Muscle of leg (tissue), 11 donors: ENCODE measurements around the gene NES. TPM values are rescaled to one million over a fixed set of nuclear protein-coding genes. Genes with fewer than 3 reads are reported as not detected.
"Not testable (repeated sequence)": the region's sequence is repeated elsewhere in the genome, so short reads cannot be mapped to it uniquely, and the experiment has no call there.

Experiments
- DNase-seq: peaks from one replicate; pipeline ENCODE4 v3.0.0; 2013
- H3K27ac ChIP-seq: one replicate; pipeline ENCODE4 v1.5.1; 2013; ENCODE audit warnings: mild to moderate bottlenecking, low read length, control low read depth
- H3K27me3 ChIP-seq: one replicate; pipeline ENCODE4 v1.6.1; 2013; ENCODE audit warnings: low read length; ENCODE audit not compliant: control insufficient read depth, insufficient read depth
- H3K36me3 ChIP-seq: one replicate; pipeline ENCODE4 v1.6.1; 2013; ENCODE audit warnings: low read length; ENCODE audit not compliant: control insufficient read depth, insufficient read depth
- H3K4me1 ChIP-seq: one replicate; pipeline ENCODE4 v1.6.1; 2013; ENCODE audit warnings: low read length; ENCODE audit not compliant: control insufficient read depth, insufficient read depth
- H3K4me3 ChIP-seq: one replicate; pipeline ENCODE4 v1.5.1; 2013; ENCODE audit warnings: low read length, control low read depth
- H3K9me3 ChIP-seq: replicated peaks from 2 replicates; pipeline ENCODE4 v1.6.1; 2013; ENCODE audit warnings: low read depth, low read length; ENCODE audit not compliant: control insufficient read depth
- WGBS: methylation state at CpG from one replicate; pipeline ENCODE4 v1.1.5; 2013; ENCODE audit warnings: missing lambda C conversion rate; ENCODE audit not compliant: insufficient coverage; 5-methylcytosine and 5-hydroxymethylcytosine counted together
- polyA plus RNA-seq, 8 donors: library from polyadenylated mRNA; unstranded; fragments of 120-200 nt; gene quantifications; one replicate each; pipeline versions ENCODE4 v1.2.1 to v1.2.3, GENCODE V29; 2013; ENCODE audit warnings: inconsistent platforms in 1 of 8, low replicate concordance in 1 of 8; ENCODE audit not compliant: insufficient read length in 8 of 8, insufficient read depth in 1 of 8
- total RNA-seq: library from RNA; stranded (reverse); fragments of 120-200 nt; gene quantifications from one replicate; pipeline ENCODE4 v1.2.4, GENCODE V29; 2013

NES gene
- total and polyA plus RNA-seq, 9 donors, result 590 to 1,263 (median 856) TPM

DNA sequence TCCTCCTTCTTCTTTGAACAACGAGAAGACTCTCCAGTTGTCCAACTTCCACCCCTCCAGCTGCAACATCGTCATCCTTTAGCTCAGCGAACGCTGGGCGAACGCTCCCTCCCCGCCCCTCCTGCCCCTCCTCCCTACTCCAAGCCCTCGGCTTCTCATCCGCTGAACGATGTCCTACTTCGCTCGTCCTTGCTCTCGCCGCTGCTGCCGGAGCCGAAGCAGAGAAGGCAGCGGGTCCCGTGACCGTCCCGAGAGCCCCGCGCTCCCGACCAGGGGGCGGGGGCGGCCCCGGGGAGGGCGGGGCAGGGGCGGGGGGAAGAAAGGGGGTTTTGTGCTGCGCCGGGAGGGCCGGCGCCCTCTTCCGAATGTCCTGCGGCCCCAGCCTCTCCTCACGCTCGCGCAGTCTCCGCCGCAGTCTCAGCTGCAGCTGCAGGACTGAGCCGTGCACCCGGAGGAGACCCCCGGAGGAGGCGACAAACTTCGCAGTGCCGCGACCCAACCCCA, 35.4 kb downstream of the NES start, which contains the start of gene BCAN:
Gene BCAN (plus strand): TSS at position 357 of the 504 bp plus-strand sequence. CDS start 3,938 bp downstream, outside the sequence.
- peak within 1 kb of the TSS; percentile 30 for H3K4me3 ChIP-seq
- peaks cover 94% of the 10 kb centered on the region for H3K27me3 ChIP-seq
- no peak within 1 kb of the TSS for H3K27ac ChIP-seq
- H3K36me3 ChIP-seq, result no peaks in the 10 kb centered on the region
- H3K9me3 ChIP-seq, result no peaks in the 10 kb centered on the region
- peak; percentile 85 for DNase-seq
- peaks cover 35% of the 10 kb centered on the region for H3K4me1 ChIP-seq
- under 1% methylated on average over 37 of the region's 46 CpGs for WGBS

DNA sequence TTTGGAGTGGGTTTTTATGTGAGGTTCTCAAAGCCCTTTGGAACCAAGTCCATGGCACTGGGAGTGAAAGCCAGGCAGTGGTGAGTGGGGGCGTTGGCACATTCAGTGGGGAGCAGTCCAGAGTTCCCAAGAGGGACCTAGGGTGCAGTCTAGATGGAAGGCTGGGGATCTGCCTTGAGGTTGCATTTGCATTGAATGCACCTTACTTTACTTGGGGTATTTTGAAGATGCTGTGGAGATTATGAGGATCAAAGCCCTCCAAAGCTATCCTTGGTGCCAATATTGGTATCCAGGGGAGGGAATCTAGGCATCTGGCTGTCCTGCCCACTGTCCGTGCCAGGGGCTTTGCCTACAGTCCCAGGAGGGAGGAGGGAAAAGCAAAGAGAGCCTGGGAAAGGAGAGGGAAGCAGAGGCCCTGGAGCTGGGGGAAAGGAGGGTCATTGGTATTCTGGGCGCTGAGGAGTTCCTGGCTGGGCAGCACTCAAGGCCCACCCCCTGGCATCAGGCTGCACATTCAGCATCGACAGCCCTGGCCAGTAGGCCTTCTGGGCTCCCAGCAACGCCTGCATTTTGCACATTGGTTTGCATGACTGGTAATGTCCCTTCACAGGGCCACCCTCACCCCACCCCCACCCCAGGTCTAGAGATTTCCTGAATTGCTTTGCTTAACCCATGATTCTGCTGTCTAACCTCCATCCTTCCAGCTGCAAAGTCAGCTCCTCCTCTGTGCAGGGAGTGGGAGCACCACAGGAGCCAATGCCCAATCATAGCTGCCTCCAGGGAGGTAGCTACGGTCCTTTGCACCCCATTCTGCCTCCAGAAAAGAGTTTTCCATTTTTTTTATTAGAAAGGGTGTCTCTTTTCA, 36.1 kb downstream of the NES start:
- peaks cover 91% of the 10 kb centered on the region for H3K27me3 ChIP-seq
- WGBS, result 32% methylated on average over 3 of the region's 6 CpGs
- H3K4me3 ChIP-seq, result peak overlapping the region; percentile 30

GRCh38 chr1:156639601-156640101, 37.6 kb downstream of the NES start:
- peaks cover 84% of the 10 kb centered on the region for H3K27me3 ChIP-seq
- H3K36me3 ChIP-seq, result no peaks in the 10 kb centered on the region
- H3K27ac ChIP-seq, result no peak overlapping the region
- H3K9me3 ChIP-seq, result no peaks in the 10 kb centered on the region
- DNase-seq, result no peak
- no peak overlapping the region for H3K4me3 ChIP-seq
- H3K4me1 ChIP-seq, result peaks cover 35% of the 10 kb centered on the region
- 41% methylated on average over 6 of the region's 6 CpGs for WGBS

More for the DNA sequence above, 36.1 kb downstream of the NES start:
- Histone ChIP-seq H3K36me3 (no peaks in the 10 kb centered on the region), H3K27ac (no peak overlapping the region), H3K4me1 (peaks cover 35% of the 10 kb centered on the region), H3K9me3 (no peaks in the 10 kb centered on the region)
- DNase-seq, result no peak

DNA sequence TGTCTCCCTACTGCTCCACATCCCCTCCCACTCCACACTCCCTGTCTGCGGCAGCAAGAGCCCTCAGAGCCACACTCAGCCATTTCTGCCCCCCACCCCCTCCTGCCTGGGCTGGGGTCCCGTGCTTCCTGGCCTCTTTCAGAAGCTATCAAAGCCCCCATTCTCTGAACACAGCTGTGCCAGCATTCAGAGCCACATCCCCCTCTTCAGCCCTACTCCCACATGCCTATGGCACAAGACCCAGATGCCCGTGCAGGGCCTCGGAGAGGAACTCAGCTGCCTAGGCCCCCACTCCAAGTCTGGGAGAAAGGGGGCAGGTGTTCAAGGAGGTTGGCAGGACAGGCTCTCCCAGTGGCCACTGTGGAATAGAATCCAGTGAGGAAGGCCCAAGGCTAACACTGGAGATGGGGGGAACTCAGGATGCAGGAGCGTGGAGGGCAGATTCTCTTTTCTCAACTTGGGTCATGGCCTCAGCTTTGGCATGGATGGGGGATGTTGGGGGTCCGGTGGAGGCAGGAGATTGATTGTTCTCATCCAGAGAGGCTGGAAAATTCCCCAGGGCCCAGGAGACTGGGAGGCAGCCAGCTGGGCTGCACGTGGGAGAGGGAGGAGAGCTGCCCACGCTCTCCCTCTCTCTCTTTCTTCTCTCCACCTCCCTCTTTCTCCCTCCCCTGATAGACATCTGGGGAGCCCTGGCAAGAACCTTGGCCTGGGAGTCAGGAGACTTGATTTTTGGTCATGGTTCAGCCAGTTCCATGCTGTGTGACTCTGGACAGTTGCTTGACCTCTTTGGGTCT, 38.8 kb downstream of the NES start:
- H3K9me3 ChIP-seq, result no peaks in the 10 kb centered on the region
- DNase-seq, result no peak
- no peak overlapping the region for H3K27ac ChIP-seq
- WGBS, result 43% methylated on average over 5 of the region's 8 CpGs
- H3K4me1 ChIP-seq, result peaks cover 35% of the 10 kb centered on the region
- H3K27me3 ChIP-seq, result peaks cover 77% of the 10 kb centered on the region
- no peak overlapping the region for H3K4me3 ChIP-seq
- no peaks in the 10 kb centered on the region for H3K36me3 ChIP-seq

- Histone ChIP-seq H3K27me3 (peaks cover 52% of the 10 kb centered on the region), H3K9me3 (no peaks in the 10 kb centered on the region)
- WGBS, result no CpG with 5 or more reads among the region's 3 CpGs
These were observed 44.9 kb downstream of the NES start for GRCh38 chr1:156632355-156632754.

DNA sequence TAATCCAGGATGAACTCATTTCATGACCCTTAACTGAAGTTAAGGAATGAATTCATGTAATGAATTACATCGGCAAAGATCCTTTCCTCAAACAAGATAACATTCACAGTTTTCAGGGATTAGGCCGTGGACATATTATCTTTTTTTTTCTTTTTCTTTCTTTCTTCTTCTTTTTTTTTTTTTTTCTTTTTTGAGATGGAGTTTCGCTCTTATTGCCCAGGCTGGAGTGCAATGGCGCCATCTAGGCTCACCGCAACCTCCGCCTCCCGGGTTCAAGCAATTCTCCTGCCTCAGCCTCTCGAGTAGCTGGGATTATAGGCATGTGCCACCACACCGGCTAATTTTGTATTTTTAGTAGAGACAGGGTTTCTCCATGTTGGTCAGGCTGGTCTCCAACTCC, 46.1 kb downstream of the NES start:
- H3K9me3 ChIP-seq, H3K36me3 ChIP-seq, H3K4me3 ChIP-seq, H3K27ac ChIP-seq, H3K4me1 ChIP-seq, DNase-seq: not testable (repeated sequence)
- peaks cover 51% of the 10 kb centered on the region for H3K27me3 ChIP-seq
- WGBS, result 33% methylated on average over 3 of the region's 9 CpGs

More at GRCh38 chr1:156632355-156632754, 44.9 kb downstream of the NES start:
- no peak overlapping the region for H3K4me3 ChIP-seq
- no peak for DNase-seq
- no peaks in the 10 kb centered on the region for H3K36me3 ChIP-seq
- H3K4me1 ChIP-seq, result no peaks in the 10 kb centered on the region
- H3K27ac ChIP-seq, result no peak overlapping the region

DNA sequence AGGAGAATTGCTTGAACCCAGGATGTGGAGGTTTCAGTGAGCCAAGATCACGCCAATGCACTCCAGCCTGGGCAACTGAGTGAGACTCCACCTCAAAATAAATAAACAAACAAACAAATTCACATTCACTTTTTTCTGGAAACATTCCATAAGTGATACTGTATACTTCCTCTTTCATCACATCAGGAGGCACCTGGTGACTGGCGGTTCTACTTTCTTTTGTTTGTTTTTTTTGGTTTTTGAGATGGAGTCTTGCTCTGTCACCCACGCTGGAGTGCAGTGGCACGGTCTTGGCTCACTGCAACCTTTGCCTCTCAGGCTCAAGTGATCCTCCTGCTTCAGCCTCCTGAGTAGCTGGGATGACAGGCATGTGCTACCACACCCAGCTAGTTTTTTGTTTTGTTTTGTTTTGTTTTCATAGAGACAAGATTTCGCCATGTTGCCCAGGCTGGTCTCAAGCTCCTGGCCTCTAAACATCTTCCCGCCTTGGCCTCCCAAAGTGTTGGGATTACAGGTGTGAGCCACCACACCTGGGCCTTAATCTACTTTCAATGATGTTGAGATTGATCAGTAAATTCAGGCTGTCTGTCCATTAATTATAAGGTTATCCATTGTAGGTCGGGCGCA, 47.3 kb downstream of the NES start:
- H3K36me3 ChIP-seq, result no peaks in the 10 kb centered on the region
- peaks cover 11% of the 10 kb centered on the region for H3K4me1 ChIP-seq
- WGBS, result 60% methylated on average over 3 of the region's 8 CpGs
- H3K27me3 ChIP-seq, result peaks cover 55% of the 10 kb centered on the region
- no peak overlapping the region for H3K27ac ChIP-seq
- DNase-seq, result no peak
- H3K4me3 ChIP-seq, result no peak overlapping the region
- H3K9me3 ChIP-seq, result no peaks in the 10 kb centered on the region

- no peak overlapping the region for H3K27ac ChIP-seq
- peaks cover 20% of the 10 kb centered on the region for H3K4me1 ChIP-seq
- no CpG with 5 or more reads among the region's 2 CpGs for WGBS
- no peaks in the 10 kb centered on the region for H3K9me3 ChIP-seq
- H3K36me3 ChIP-seq, result no peaks in the 10 kb centered on the region
- H3K27me3 ChIP-seq, result peaks cover 66% of the 10 kb centered on the region
- no peak overlapping the region for H3K4me3 ChIP-seq
- DNase-seq, result peak; percentile 37
These were observed 49.8 kb downstream of the NES start for GRCh38 chr1:156627313-156627880.

- DNase-seq, result no peak
- Histone ChIP-seq H3K36me3 (no peaks in the 10 kb centered on the region), H3K27me3 (peaks cover 71% of the 10 kb centered on the region), H3K4me1 (peaks cover 20% of the 10 kb centered on the region), H3K9me3 (no peaks in the 10 kb centered on the region), H3K4me3 (no peak overlapping the region), H3K27ac (no peak overlapping the region)
- WGBS, result no CpG with 5 or more reads among the region's 4 CpGs
These were observed 51.1 kb downstream of the NES start for GRCh38 chr1:156626079-156626438.
